ENCODE measurements around the gene SEC24C. TPM values are rescaled to one million over a fixed set of nuclear protein-coding genes. Genes with fewer than 3 reads are reported as not detected.
"Not testable (repeated sequence)": the region's sequence is repeated elsewhere in the genome, so short reads cannot be mapped to it uniquely, and the experiment has no call there.

The SEC24C gene
- total RNA-seq, 4 donors from 2014 or later, result 47.5 to 65.1 (median 49.6) TPM

DNA sequence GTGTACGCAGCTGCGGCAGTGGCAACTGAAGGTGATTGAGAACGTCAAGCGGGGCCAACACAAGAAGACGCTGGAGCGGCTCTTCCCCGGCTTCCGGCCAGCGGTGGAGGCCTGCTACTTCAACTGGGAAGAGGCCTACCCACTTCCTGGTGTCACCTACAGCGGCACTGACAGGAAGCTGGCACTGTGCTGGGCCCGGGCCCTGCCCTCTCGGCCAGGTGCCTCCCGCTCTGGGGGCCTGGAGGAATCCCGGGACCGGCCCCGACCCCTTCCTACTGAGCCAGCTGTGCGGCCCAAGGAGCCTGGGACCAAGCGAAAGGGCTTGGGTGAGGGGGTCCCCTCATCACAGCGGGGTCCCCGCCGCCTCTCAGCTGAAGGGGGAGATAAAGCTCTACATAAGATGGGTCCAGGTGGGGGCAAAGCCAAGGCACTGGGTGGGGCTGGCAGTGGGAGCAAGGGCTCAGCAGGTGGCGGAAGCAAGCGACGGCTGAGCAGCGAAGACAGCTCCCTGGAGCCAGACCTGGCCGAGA, 47.8 kb downstream of the SEC24C start:
- TF ChIP-seq EP300 (IDR thresholded peaks at IDR 0.05) (no peak), POLR2A (IDR thresholded peaks at IDR 0.05) (no peak), POLR2AphosphoS5 (IDR thresholded peaks at IDR 0.05) (no peak), CTCF (IDR thresholded peaks at IDR 0.05) (no peak)
- H3K9me3 ChIP-seq, result no peaks in the 10 kb centered on the region
- WGBS, 2 donors (ENCODE audit: low coverage in 1 of 2), result no CpG with 5 or more reads among the region's 26 CpGs
- no peaks in the 10 kb centered on the region for H3K27me3 ChIP-seq
- no peak overlapping the region for H3K27ac ChIP-seq
- H3K4me3 ChIP-seq, result no peak overlapping the region
- peaks cover 0 to 28% (median 13%) of the 10 kb centered on the region in 3 donors for H3K4me1 ChIP-seq
- ATAC-seq, result no peak
- peaks cover 0 to 85% of the 10 kb centered on the region in 2 donors for H3K36me3 ChIP-seq

GRCh38 chr10:73793456-73793855, 49.3 kb downstream of the SEC24C start:
- Histone ChIP-seq H3K4me3 (no peak overlapping the region), H3K27ac (no peak overlapping the region), H3K27me3 (no peaks in the 10 kb centered on the region), H3K9me3 (no peaks in the 10 kb centered on the region), H3K4me1 (peaks cover 0 to 13% (median 0%) of the 10 kb centered on the region in 3 donors), H3K36me3 (peaks cover 0 to 100% of the 10 kb centered on the region in 2 donors)
- WGBS, 2 donors (ENCODE audit: low coverage in 1 of 2), result 100% methylated on average over 1 of the region's 5 CpGs; no CpG with 5 or more reads in 1 of the 2 donors
- ATAC-seq, result no peak
- TF ChIP-seq POLR2A (IDR thresholded peaks at IDR 0.05) (no peak), CTCF (IDR thresholded peaks at IDR 0.05) (no peak)

- peaks cover 0 to 100% of the 10 kb centered on the region in 2 donors for H3K36me3 ChIP-seq
- not testable (repeated sequence) for H3K9me3 ChIP-seq, H3K4me1 ChIP-seq, H3K27ac ChIP-seq, H3K27me3 ChIP-seq, H3K4me3 ChIP-seq, ATAC-seq
- 95 to 100% methylated on average over 1 to 6 of the region's 10 CpGs for WGBS, 2 donors (ENCODE audit: low coverage in 1 of 2)
Observed at GRCh38 chr10:73795491-73795890, 51.3 kb downstream of the SEC24C start.

- H3K4me1 ChIP-seq, H3K27ac ChIP-seq, ATAC-seq, H3K4me3 ChIP-seq, H3K27me3 ChIP-seq, H3K9me3 ChIP-seq: not testable (repeated sequence)
- 80 to 85% methylated on average over 4 to 5 of the region's 8 CpGs for WGBS, 2 donors (ENCODE audit: low coverage in 1 of 2)
- peaks cover 0 to 100% of the 10 kb centered on the region in 2 donors for H3K36me3 ChIP-seq
Observed at GRCh38 chr10:73796035-73796434, 51.9 kb downstream of the SEC24C start.

GRCh38 chr10:73796766-73797165, 52.6 kb downstream of the SEC24C start:
- ATAC-seq, result no peak
- H3K36me3 ChIP-seq, result peaks cover 0 to 100% of the 10 kb centered on the region in 2 donors
- 54 to 73% methylated on average over 2 to 3 of the region's 5 CpGs for WGBS, 2 donors (ENCODE audit: low coverage in 1 of 2)

More at GRCh38 chr10:73796766-73797165, 52.6 kb downstream of the SEC24C start:
- TF ChIP-seq EP300 (IDR thresholded peaks at IDR 0.05) (no peak), CTCF (IDR thresholded peaks at IDR 0.05) (no peak), POLR2A (IDR thresholded peaks at IDR 0.05) (no peak), POLR2AphosphoS5 (IDR thresholded peaks at IDR 0.05) (no peak)
- Histone ChIP-seq H3K9me3 (no peaks in the 10 kb centered on the region), H3K27ac (no peak overlapping the region), H3K27me3 (no peaks in the 10 kb centered on the region), H3K4me3 (no peak overlapping the region), H3K4me1 (no peaks in the 10 kb centered on the region)

All from gastroesophageal sphincter (tissue), 4 donors.